H1 (cell line): ENCODE data around the gene FBXO7. TPM values are rescaled to one million over a fixed set of nuclear protein-coding genes. Genes with fewer than 3 reads are reported as not detected.
A peak's percentile ranks its signal among the peaks of the same experiment; 100 is the strongest.

Experiments
- CTCF ChIA-PET: fragments of 300-600 bp; sonication (Branson Sonifier 250); formaldehyde crosslinking; loops from one replicate; lab custom pipeline; 2021; ENCODE audit not compliant: partially characterized antibody; lab: Charles Lee
- POLR2A ChIA-PET: fragments of 300-600 bp; sonication (Branson Sonifier 250); formaldehyde crosslinking; loops from one replicate; lab custom pipeline; 2021; ENCODE audit warnings: inconsistent platforms; ENCODE audit not compliant: partially characterized antibody; lab: Charles Lee
- DNase-seq, 2 experiments: peaks; one replicate each; pipeline versions ENCODE4 v3.0.0 to v3.0.0-alpha.2; 2010 to 2022; ENCODE audit warnings: low spot score in 2 of 2, low read depth in 1 of 2, mixed read lengths in 1 of 2
- FAIRE-seq: peaks from 2 replicates; lab custom pipeline; 2011; peaks lifted over from hg19 to GRCh38; lab: Jason Lieb, UNC
- H2AFZ ChIP-seq: 2 replicates; pipeline ENCODE4 v1.8.1; 2012; ENCODE audit warnings: low read length, inconsistent platforms
- H2AK5ac ChIP-seq: 2 replicates; pipeline ENCODE4 v1.6.1; 2013; ENCODE audit warnings: low read depth, low read length
- H2BK120ac ChIP-seq: replicated peaks from 2 replicates; pipeline ENCODE3; 2013; ENCODE audit warnings: low read depth, low read length, inconsistent platforms
- H2BK12ac ChIP-seq: 2 replicates; pipeline ENCODE4 v1.6.1; 2013; ENCODE audit warnings: low read depth, low read length
- H2BK15ac ChIP-seq: 2 replicates; pipeline ENCODE4 v1.6.1; 2013; ENCODE audit warnings: low read length
- H2BK20ac ChIP-seq: 2 replicates; pipeline ENCODE4 v1.6.1; 2013; ENCODE audit warnings: low read length
- H2BK5ac ChIP-seq: 2 replicates; pipeline ENCODE4 v1.6.1; 2013; ENCODE audit warnings: low read depth, low read length
- H3K14ac ChIP-seq: 2 replicates; pipeline ENCODE4 v1.6.1; 2013; ENCODE audit warnings: inconsistent platforms; ENCODE audit not compliant: insufficient read length
- H3K18ac ChIP-seq: 2 replicates; pipeline ENCODE4 v1.6.1; 2013; ENCODE audit warnings: low read length; ENCODE audit errors: extremely low read depth
- H3K23ac ChIP-seq: 2 replicates; pipeline ENCODE4 v1.6.1; 2013; ENCODE audit warnings: inconsistent platforms; ENCODE audit not compliant: insufficient read length
- H3K23me2 ChIP-seq: 2 replicates; pipeline ENCODE4 v1.6.1; 2013; ENCODE audit warnings: low read depth, low read length
- H3K27ac ChIP-seq: 2 replicates; pipeline ENCODE4 v1.6.1; 2011; ENCODE audit warnings: low read depth, low read length, inconsistent platforms
- H3K27me3 ChIP-seq, 4 experiments: replicated peaks in 1 of 4; 1 replicate in 1 of 4; 2 replicates in 3 of 4; pipeline versions ENCODE4 v1.6.1 to v1.8.1; 2011 to 2013; ENCODE audit warnings: low read length in 3 of 4, mild to moderate bottlenecking in 3 of 4, inconsistent platforms in 2 of 4, mixed read lengths in 2 of 4, moderate library complexity in 1 of 4; ENCODE audit not compliant: control insufficient read depth in 3 of 4, insufficient read depth in 3 of 4; ENCODE audit errors: extremely low read depth in 1 of 4
- H3K36me3 ChIP-seq, 4 experiments: 2 replicates each; pipeline versions ENCODE4 v1.6.1 to v1.8.1; 2011 to 2013; ENCODE audit warnings: mild to moderate bottlenecking in 4 of 4, low read length in 3 of 4, moderate library complexity in 2 of 4, control low read depth in 1 of 4, inconsistent platforms in 1 of 4; ENCODE audit not compliant: insufficient read depth in 4 of 4, control insufficient read depth in 2 of 4
- H3K4ac ChIP-seq: replicated peaks from 2 replicates; pipeline ENCODE3; 2013; ENCODE audit warnings: low read length, low read depth, mixed read lengths, inconsistent platforms; ENCODE audit not compliant: insufficient read length
- H3K4me1 ChIP-seq, 4 experiments: replicated peaks in 1 of 4; 1 replicate in 1 of 4; 2 replicates in 3 of 4; pipeline versions ENCODE4 v1.6.1 to v1.8.1; 2011 to 2013; ENCODE audit warnings: low read length in 3 of 4, inconsistent platforms in 2 of 4, mixed read lengths in 1 of 4; ENCODE audit not compliant: insufficient read depth in 4 of 4, control insufficient read depth in 3 of 4
- H3K4me2 ChIP-seq, 2 experiments: 2 replicates each; pipeline versions ENCODE4 v1.6.1 to v1.8.1; 2011 to 2013; ENCODE audit warnings: low read depth in 2 of 2, low read length in 2 of 2, control low read depth in 1 of 2, inconsistent platforms in 1 of 2, mild to moderate bottlenecking in 1 of 2; ENCODE audit not compliant: insufficient read depth in 1 of 2
- H3K4me3 ChIP-seq, 4 experiments: fragments of 200-600, 300-600 bp in 1 of 4; sonication (generic), shearing (Covaris generic), sonication (Bioruptor Twin) in 1 of 4; 2 replicates each; pipeline versions ENCODE4 v1.5.1 to v1.8.1; 2011 to 2016; ENCODE audit warnings: low read length in 4 of 4, low read depth in 3 of 4, control low read depth in 2 of 4, inconsistent platforms in 2 of 4, mild to moderate bottlenecking in 2 of 4, mixed read lengths in 1 of 4, moderate library complexity in 1 of 4; ENCODE audit not compliant: insufficient read depth in 2 of 4; ENCODE audit errors: extremely low read depth in 1 of 4
- H3K56ac ChIP-seq: replicated peaks from 2 replicates; pipeline ENCODE3; 2013; ENCODE audit warnings: low read depth, mild to moderate bottlenecking, mixed read lengths, low read length, inconsistent platforms; ENCODE audit not compliant: insufficient read length
- H3K79me1 ChIP-seq: 2 replicates; pipeline ENCODE4 v1.6.1; 2013; ENCODE audit warnings: low read depth, low read length, control low read depth
- H3K79me2 ChIP-seq, 2 experiments: 2 replicates each; pipeline versions ENCODE4 v1.6.1 to v1.8.1; 2012 to 2013; ENCODE audit warnings: low read length in 2 of 2, mild to moderate bottlenecking in 2 of 2, inconsistent platforms in 1 of 2; ENCODE audit not compliant: insufficient read depth in 2 of 2, control insufficient read depth in 1 of 2
- H3K9ac ChIP-seq, 4 experiments: replicated peaks in 1 of 4; 1 replicate in 1 of 4; 2 replicates in 3 of 4; pipeline versions ENCODE4 v1.6.1 to v1.8.1; 2011 to 2013; ENCODE audit warnings: low read depth in 3 of 4, low read length in 3 of 4, control low read depth in 2 of 4, mild to moderate bottlenecking in 2 of 4, moderate library complexity in 2 of 4, inconsistent platforms in 1 of 4; ENCODE audit errors: extremely low read depth in 1 of 4
- H3K9me3 ChIP-seq, 2 experiments: 2 replicates each; pipeline versions ENCODE4 v1.6.1 to v1.8.1; 2012 to 2013; ENCODE audit warnings: mild to moderate bottlenecking in 2 of 2, moderate library complexity in 2 of 2, control low read depth in 1 of 2, inconsistent platforms in 1 of 2, low read depth in 1 of 2, low read length in 1 of 2, mixed read lengths in 1 of 2; ENCODE audit not compliant: insufficient read depth in 2 of 2
- H4K20me1 ChIP-seq, 2 experiments: replicated peaks in 1 of 2; 2 replicates each; pipeline versions ENCODE3 to v1.8.1; 2011 to 2013; ENCODE audit warnings: inconsistent platforms in 2 of 2, low read length in 2 of 2, mild to moderate bottlenecking in 1 of 2; ENCODE audit not compliant: insufficient read depth in 2 of 2, control insufficient read depth in 1 of 2
- H4K5ac ChIP-seq: 2 replicates; pipeline ENCODE4 v1.6.1; 2013; ENCODE audit warnings: low read length, low read depth, mixed read lengths, inconsistent platforms; ENCODE audit not compliant: insufficient read length
- H4K8ac ChIP-seq: 2 replicates; pipeline ENCODE4 v1.8.0; 2013; ENCODE audit warnings: mild to moderate bottlenecking, moderate library complexity, low read length, inconsistent platforms; ENCODE audit not compliant: insufficient read depth; ENCODE audit errors: extremely low read depth
- H4K91ac ChIP-seq: replicated peaks from 2 replicates; pipeline ENCODE3; 2013; ENCODE audit warnings: low read length, mixed read lengths, inconsistent platforms; ENCODE audit not compliant: insufficient read length
- BACH1 ChIP-seq: IDR thresholded peaks from 2 replicates; pipeline ENCODE4 v1.6.1; 2012; ENCODE audit warnings: low read length, improper control_type of control experiment
- CEBPB ChIP-seq: IDR thresholded peaks from 2 replicates; pipeline ENCODE4 v1.6.1; 2012; ENCODE audit warnings: low read depth, low read length
- CHD1 ChIP-seq: IDR thresholded peaks from 2 replicates; pipeline ENCODE4 v1.6.1; 2012; ENCODE audit warnings: low read depth, low read length, improper control_type of control experiment
- KDM1A ChIP-seq: fragments of 200-600, 300-600 bp; sonication (generic); IDR thresholded peaks from 2 replicates; pipeline ENCODE4 v1.7.1; 2016; ENCODE audit warnings: mild to moderate bottlenecking, low read length, borderline replicate concordance
- MAFK ChIP-seq: IDR thresholded peaks from 2 replicates; pipeline ENCODE4 v1.6.1; 2012; ENCODE audit warnings: low read depth, mild to moderate bottlenecking, improper control_type of control experiment, low read length
- MAX ChIP-seq: IDR thresholded peaks from 2 replicates; pipeline ENCODE4 v1.6.1; 2012; ENCODE audit warnings: inconsistent platforms
- POLR2A ChIP-seq, 2 experiments: IDR thresholded peaks; 1 replicate in 1 of 2; 2 replicates in 1 of 2; pipeline ENCODE4 v1.6.1; 2011; ENCODE audit warnings: low read depth in 2 of 2, low read length in 2 of 2, mild to moderate bottlenecking in 2 of 2; ENCODE audit errors: control extremely low read depth in 1 of 2
- RAD21 ChIP-seq, 2 experiments: IDR thresholded peaks in 1 of 2; conservative IDR thresholded peaks in 1 of 2; 2 replicates each; pipeline ENCODE4 v1.6.1; 2011; ENCODE audit warnings: low read depth in 2 of 2, low read length in 2 of 2, improper control_type of control experiment in 1 of 2, inconsistent platforms in 1 of 2, mild to moderate bottlenecking in 1 of 2, moderate library complexity in 1 of 2
- SAP30 ChIP-seq: fragments of 300-600 bp; sonication (generic); IDR thresholded peaks from 2 replicates; pipeline ENCODE4 v1.7.1; 2012; ENCODE audit warnings: low read length, moderate library complexity, mild to moderate bottlenecking, inconsistent platforms; ENCODE audit not compliant: insufficient read depth, insufficient replicate concordance
- SP2 ChIP-seq: IDR thresholded peaks from 2 replicates; pipeline ENCODE4 v1.6.1; 2012; ENCODE audit warnings: mild to moderate bottlenecking, low read length, inconsistent platforms
- TBP ChIP-seq: IDR thresholded peaks from 2 replicates; pipeline ENCODE4 v1.6.1; 2011; ENCODE audit warnings: low read depth, low read length, improper control_type of control experiment
- WGBS, 2 experiments: shearing (Covaris generic) in 1 of 2; methylation state at CpG; one replicate each; pipeline versions ENCODE4 v1.1.6 to v1.1.7; 2013 to 2015; ENCODE audit warnings: low lambda C conversion rate in 2 of 2, mixed read lengths in 2 of 2, inconsistent platforms in 1 of 2, low coverage in 1 of 2, missing lambda C conversion rate in 1 of 2; ENCODE audit not compliant: insufficient replicate concordance in 2 of 2, insufficient coverage in 1 of 2, insufficient read length in 1 of 2; ENCODE audit errors: extremely low coverage in 1 of 2, missing lambda C conversion rate in 1 of 2; 5-methylcytosine and 5-hydroxymethylcytosine counted together
- polyA plus RNA-seq, 7 experiments: library from polyadenylated mRNA; depleted of rRNA in 3 of 7; stranded (reverse) in 5 of 7; unstranded in 2 of 7; fragments of >200 nt in 5 of 7; fragments of 200-250 nt in 2 of 7; gene quantifications; 1 replicate in 5 of 7; 2 replicates in 1 of 7; 4 replicates in 1 of 7; pipeline versions ENCODE4 v1.2.1 to v1.2.3, GENCODE V29; 2011 to 2013; ENCODE audit warnings: missing spikeins in 2 of 7, mixed read lengths in 2 of 7
- total RNA-seq: library from RNA; stranded (reverse); fragmentation: NEBNext Ultra II Directional; extraction: Animal tissue kit (Norgen Biotek cat#: 25700); gene quantifications from 2 replicates; pipeline ENCODE4 v1.2.1, GENCODE V29; 2021
- TF ChIP-seq, protein P1 (sequence below), 3 experiments: IDR thresholded peaks; 1 replicate in 2 of 3; 2 replicates in 1 of 3; pipeline versions ENCODE4 v1.5.1 to v1.6.1; 2011; ENCODE audit warnings: low read length in 3 of 3, mild to moderate bottlenecking in 3 of 3, inconsistent platforms in 2 of 3, low read depth in 1 of 3, moderate library complexity in 1 of 3; ENCODE audit not compliant: insufficient read depth in 1 of 3; ENCODE audit errors: control extremely low read depth in 1 of 3

The FBXO7 gene
- total and polyA plus RNA-seq, 2 of the 8 experiments (the other 6 are each of a cell fraction or from before 2014, with no cell fraction given): 62.7 to 76.1 TPM

DNA sequence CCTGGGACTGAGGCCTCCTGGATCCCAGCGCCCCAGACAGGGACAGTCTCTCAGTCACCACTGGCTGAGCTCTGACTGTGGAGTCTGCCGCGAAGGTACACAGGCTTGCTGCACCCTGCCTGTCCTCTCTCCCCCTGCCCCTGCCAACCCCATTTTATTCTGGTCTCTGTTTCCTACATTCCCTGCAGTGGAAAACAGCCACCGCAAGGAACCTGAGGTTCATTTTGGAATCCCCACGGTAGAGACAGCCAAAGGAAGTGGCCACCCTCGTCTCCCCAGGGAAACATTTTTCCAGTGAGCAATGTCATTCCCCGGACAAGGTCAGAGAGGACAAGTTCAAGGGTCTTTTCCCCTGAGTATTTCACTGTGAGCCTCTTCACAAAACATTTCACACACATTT is 56.6 kb downstream of the FBXO7 start:
- FAIRE-seq (no peak), DNase-seq (no peak)
- H2AFZ ChIP-seq: no peak overlapping the region
- H4K20me1 ChIP-seq: peaks cover 3 to 5% of the 10 kb centered on the region in 2 experiments
- POLR2A ChIA-PET: no interaction called here
- H3K79me2 ChIP-seq: no peaks in the 10 kb centered on the region
- H3K27me3 ChIP-seq: no peaks in the 10 kb centered on the region
- no peak overlapping the region for H3K18ac ChIP-seq
- H3K4me3 ChIP-seq: no peak overlapping the region
- no peak overlapping the region for H3K4me2 ChIP-seq
- no peak overlapping the region for H3K56ac ChIP-seq
- CTCF ChIA-PET: interaction anchor here (0.6 to 6.6 kb wide), 6 partner anchors 13 to 501 kb away, joined by 3 to 102 read pairs (median 13); no protein-coding TSS in a partner anchor
- H4K8ac ChIP-seq: peak overlapping the region; percentile 51; the same call in 1 of the 2 replicates
- H2BK5ac ChIP-seq: no peak overlapping the region
- 94% methylated on average over 4 of the region's 7 CpGs; no CpG with 5 or more reads in 1 of the 2 experiments for WGBS, 2 experiments
- H3K23ac ChIP-seq: no peak overlapping the region
- H3K36me3 ChIP-seq: peaks cover 0 to 2% (median 0%) of the 10 kb centered on the region in 4 experiments; a peak in 2 of 8 replicates
- no peak overlapping the region for H2AK5ac ChIP-seq
- no peak overlapping the region for H4K91ac ChIP-seq
- H2BK12ac ChIP-seq: no peak overlapping the region
- no peak overlapping the region for H2BK20ac ChIP-seq
- H3K14ac ChIP-seq: no peak overlapping the region
- H3K27ac ChIP-seq: no peak overlapping the region
- no peaks in the 10 kb centered on the region for H3K9me3 ChIP-seq
- no peak overlapping the region for H3K4ac ChIP-seq
- peaks cover 4% of the 10 kb centered on the region for H3K23me2 ChIP-seq
- no peaks in the 10 kb centered on the region for H3K79me1 ChIP-seq
- H3K4me1 ChIP-seq: no peaks in the 10 kb centered on the region; a peak in 1 of 7 replicates
- no peak overlapping the region for H2BK15ac ChIP-seq
- no peak overlapping the region for H2BK120ac ChIP-seq
- H4K5ac ChIP-seq: no peak overlapping the region
- no peak overlapping the region for H3K9ac ChIP-seq
- TF ChIP-seq MAX (no peak), CHD1 (no peak), KDM1A (no peak), SP2 (no peak), BACH1 (no peak), POLR2A (IDR thresholded peaks at IDR 0.05; ENCODE audit: control extremely low read depth in 1 of 2, low read depth in 2 of 2, low read length in 2 of 2) (no peak), SAP30 (no peak), MAFK (no peak), CEBPB (no peak), RAD21 (IDR thresholded peaks at IDR 0.05 in 1 of 2, conservative IDR thresholded peaks at IDR 0.05 in 1 of 2; ENCODE audit: low read depth in 2 of 2, low read length in 2 of 2) (no peak), TBP (no peak)
- TF ChIP-seq, protein P1, sequence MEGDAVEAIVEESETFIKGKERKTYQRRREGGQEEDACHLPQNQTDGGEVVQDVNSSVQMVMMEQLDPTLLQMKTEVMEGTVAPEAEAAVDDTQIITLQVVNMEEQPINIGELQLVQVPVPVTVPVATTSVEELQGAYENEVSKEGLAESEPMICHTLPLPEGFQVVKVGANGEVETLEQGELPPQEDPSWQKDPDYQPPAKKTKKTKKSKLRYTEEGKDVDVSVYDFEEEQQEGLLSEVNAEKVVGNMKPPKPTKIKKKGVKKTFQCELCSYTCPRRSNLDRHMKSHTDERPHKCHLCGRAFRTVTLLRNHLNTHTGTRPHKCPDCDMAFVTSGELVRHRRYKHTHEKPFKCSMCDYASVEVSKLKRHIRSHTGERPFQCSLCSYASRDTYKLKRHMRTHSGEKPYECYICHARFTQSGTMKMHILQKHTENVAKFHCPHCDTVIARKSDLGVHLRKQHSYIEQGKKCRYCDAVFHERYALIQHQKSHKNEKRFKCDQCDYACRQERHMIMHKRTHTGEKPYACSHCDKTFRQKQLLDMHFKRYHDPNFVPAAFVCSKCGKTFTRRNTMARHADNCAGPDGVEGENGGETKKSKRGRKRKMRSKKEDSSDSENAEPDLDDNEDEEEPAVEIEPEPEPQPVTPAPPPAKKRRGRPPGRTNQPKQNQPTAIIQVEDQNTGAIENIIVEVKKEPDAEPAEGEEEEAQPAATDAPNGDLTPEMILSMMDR (IDR thresholded peaks at IDR 0.05; ENCODE audit: control extremely low read depth in 1 of 3, insufficient read depth in 1 of 3, low read depth in 1 of 3, low read length in 3 of 3): no peak
